ENCODE results near the gene DICER1.

DNA sequence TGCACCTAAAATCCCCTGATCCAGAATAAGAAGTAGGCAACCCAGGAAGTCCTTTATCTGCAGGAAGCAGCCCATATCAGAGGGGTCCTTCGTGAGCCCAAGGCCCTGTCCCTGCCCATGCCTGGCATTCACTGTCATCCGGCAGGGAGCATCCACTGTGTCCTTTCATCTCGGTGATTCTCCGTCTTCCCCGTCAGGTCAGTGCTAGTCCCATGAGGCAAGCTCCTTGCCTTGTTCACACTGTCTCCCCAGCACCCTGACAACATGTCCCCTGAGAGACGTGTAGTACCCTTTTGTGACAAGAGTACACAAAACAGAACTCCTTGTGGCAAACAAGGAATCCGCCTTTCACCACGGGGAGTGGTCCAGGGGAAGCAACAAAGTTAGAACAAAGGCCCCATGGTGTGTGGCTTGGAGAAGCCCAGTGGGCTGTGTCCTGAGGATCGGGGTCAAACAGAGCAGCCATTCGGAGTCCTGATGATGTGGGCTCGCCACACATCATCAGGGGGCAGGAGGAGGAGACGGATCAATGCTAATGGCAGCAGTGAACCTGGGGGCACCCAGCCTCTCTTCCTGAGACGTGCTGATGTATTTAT lies 112.1 kb downstream of the DICER1 start:
- TF ChIP-seq EZH2 (IDR thresholded peaks at IDR 0.05; ENCODE audit: low read depth, unreplicated experiment) = no peak
- TF ChIP-seq POLR2AphosphoS5 (IDR thresholded peaks at IDR 0.05; ENCODE audit: low read depth) = no peak
- TF ChIP-seq, protein P1, sequence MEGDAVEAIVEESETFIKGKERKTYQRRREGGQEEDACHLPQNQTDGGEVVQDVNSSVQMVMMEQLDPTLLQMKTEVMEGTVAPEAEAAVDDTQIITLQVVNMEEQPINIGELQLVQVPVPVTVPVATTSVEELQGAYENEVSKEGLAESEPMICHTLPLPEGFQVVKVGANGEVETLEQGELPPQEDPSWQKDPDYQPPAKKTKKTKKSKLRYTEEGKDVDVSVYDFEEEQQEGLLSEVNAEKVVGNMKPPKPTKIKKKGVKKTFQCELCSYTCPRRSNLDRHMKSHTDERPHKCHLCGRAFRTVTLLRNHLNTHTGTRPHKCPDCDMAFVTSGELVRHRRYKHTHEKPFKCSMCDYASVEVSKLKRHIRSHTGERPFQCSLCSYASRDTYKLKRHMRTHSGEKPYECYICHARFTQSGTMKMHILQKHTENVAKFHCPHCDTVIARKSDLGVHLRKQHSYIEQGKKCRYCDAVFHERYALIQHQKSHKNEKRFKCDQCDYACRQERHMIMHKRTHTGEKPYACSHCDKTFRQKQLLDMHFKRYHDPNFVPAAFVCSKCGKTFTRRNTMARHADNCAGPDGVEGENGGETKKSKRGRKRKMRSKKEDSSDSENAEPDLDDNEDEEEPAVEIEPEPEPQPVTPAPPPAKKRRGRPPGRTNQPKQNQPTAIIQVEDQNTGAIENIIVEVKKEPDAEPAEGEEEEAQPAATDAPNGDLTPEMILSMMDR (conservative IDR thresholded peaks at IDR 0.05; ENCODE audit: low read depth in 2 of 2) = no peak
- TF ChIP-seq EZH2phosphoT487 (IDR thresholded peaks at IDR 0.05; ENCODE audit: unreplicated experiment) = no peak
- no peak for TF ChIP-seq JUNB (IDR thresholded peaks at IDR 0.05; ENCODE audit: unreplicated experiment)
- no peak for TF ChIP-seq STAT1 (IDR thresholded peaks at IDR 0.05; ENCODE audit: unreplicated experiment)
- TF ChIP-seq CREB1 (CRISPR knock-in tag; IDR thresholded peaks at IDR 0.05; ENCODE audit: low read depth) = no peak
